ENCODE data around the gene ATP2C1. TPM values are rescaled to one million over a fixed set of nuclear protein-coding genes. Genes with fewer than 3 reads are reported as not detected.

Gene ATP2C1
- total and polyA plus RNA-seq, 2 of the 13 experiments (the other 11 are each of a cell fraction or from before 2014, with no cell fraction given): 32.4 to 37.6 TPM

DNA sequence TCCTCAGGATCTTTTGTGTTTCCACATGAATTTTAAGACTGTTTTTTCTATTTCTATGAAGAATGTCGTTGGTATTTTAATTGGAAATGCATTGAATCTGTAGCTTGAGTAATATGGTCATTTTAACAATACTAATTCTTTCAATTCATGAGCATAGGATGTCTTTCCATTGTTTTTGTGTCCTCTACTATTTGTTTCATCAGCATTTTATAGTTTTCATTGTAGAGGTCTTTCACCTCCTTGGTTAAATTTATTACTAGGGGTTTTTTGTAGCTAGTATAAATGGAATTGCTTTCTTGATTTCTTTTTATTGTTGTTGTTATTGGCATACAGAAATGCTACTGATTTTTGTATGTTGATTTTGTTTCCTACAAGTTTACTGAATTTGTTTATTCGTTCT lies 17.3 kb upstream of the ATP2C1 start:
- POLR2A ChIA-PET: no interaction called here
- BruUV-seq (replicated peaks): no TSS peak

DNA sequence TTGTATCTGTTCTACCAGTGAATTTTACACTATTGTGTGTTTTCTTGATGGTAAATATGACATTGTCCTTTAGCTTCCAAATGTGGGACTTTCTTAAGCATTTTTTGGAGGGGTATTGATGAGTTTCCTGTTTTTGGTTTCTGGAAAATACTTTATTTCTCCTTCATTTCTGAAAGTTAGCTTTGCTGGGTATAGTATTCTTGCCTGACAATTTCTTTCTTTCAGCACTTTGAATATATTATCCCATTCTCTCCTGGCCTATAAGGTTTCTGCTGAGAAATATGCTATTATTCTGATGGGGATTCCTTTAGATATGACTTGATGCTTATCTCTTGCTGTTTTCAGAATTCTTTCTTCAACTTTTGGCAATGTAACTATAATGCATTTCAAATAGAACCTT lies 15.4 kb upstream of the ATP2C1 start:
- Histone ChIP-seq H3K9me3 (ENCODE audit: low read length) (peaks cover 6% of the 10 kb centered on the region), H3K9ac (ENCODE audit: insufficient read depth, low read depth, low read length) (no peak overlapping the region), H3K4me2 (ENCODE audit: low read depth, low read length) (no peak overlapping the region), H3K4me3 (replicated peaks in 1 of 3; ENCODE audit: insufficient read depth in 1 of 3, low read depth in 2 of 3, low read length in 3 of 3) (no peak overlapping the region), H3K79me2 (ENCODE audit: insufficient read depth, low read length) (no peaks in the 10 kb centered on the region), H3K36me3 (replicated peaks in 1 of 2; ENCODE audit: control insufficient read depth in 1 of 2, insufficient read depth in 2 of 2, low read length in 2 of 2) (no peaks in the 10 kb centered on the region), H3K27me3 (ENCODE audit: control insufficient read depth in 1 of 2, insufficient read depth in 2 of 2, low read length in 2 of 2) (no peaks in the 10 kb centered on the region), H3K27ac (ENCODE audit: extremely low read length, insufficient read depth, low read length) (no peak overlapping the region), H4K20me1 (ENCODE audit: insufficient read depth, low read length) (no peaks in the 10 kb centered on the region), H3K4me1 (ENCODE audit: insufficient read depth, low read length) (no peaks in the 10 kb centered on the region), H2AFZ (ENCODE audit: low read length) (no peak overlapping the region)
- FAIRE-seq (no peak), DNase-seq (ENCODE audit: low spot score) (no peak), ATAC-seq (no peak)
- POLR2A ChIA-PET: no interaction called here
- intact Hi-C loops (cut with micrococcal nuclease; ENCODE audit: unreplicated experiment) (no loop called here), in situ Hi-C loops (cut with HindIII; ENCODE audit: extremely low pct_ligation_motif_present, low pct_unique_long_range_greater_than_20kb) (no loop called here)
- CTCF ChIA-PET (ENCODE audit: low intra/inter-chr PET ratio, low total read pairs): no interaction called here
- no TSS peak for BruUV-seq (replicated peaks)
- TF ChIP-seq, protein P1, sequence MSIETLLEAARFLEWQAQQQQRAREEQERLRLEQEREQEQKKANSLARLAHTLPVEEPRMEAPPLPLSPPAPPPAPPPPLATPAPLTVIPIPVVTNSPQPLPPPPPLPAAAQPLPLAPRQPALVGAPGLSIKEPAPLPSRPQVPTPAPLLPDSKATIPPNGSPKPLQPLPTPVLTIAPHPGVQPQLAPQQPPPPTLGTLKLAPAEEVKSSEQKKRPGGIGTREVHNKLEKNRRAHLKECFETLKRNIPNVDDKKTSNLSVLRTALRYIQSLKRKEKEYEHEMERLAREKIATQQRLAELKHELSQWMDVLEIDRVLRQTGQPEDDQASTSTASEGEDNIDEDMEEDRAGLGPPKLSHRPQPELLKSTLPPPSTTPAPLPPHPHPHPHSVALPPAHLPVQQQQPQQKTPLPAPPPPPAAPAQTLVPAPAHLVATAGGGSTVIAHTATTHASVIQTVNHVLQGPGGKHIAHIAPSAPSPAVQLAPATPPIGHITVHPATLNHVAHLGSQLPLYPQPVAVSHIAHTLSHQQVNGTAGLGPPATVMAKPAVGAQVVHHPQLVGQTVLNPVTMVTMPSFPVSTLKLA (IDR thresholded peaks at IDR 0.05): no peak
- no peak for TF ChIP-seq NBN (conservative IDR thresholded peaks at IDR 0.05)
- TF ChIP-seq, protein P2, sequence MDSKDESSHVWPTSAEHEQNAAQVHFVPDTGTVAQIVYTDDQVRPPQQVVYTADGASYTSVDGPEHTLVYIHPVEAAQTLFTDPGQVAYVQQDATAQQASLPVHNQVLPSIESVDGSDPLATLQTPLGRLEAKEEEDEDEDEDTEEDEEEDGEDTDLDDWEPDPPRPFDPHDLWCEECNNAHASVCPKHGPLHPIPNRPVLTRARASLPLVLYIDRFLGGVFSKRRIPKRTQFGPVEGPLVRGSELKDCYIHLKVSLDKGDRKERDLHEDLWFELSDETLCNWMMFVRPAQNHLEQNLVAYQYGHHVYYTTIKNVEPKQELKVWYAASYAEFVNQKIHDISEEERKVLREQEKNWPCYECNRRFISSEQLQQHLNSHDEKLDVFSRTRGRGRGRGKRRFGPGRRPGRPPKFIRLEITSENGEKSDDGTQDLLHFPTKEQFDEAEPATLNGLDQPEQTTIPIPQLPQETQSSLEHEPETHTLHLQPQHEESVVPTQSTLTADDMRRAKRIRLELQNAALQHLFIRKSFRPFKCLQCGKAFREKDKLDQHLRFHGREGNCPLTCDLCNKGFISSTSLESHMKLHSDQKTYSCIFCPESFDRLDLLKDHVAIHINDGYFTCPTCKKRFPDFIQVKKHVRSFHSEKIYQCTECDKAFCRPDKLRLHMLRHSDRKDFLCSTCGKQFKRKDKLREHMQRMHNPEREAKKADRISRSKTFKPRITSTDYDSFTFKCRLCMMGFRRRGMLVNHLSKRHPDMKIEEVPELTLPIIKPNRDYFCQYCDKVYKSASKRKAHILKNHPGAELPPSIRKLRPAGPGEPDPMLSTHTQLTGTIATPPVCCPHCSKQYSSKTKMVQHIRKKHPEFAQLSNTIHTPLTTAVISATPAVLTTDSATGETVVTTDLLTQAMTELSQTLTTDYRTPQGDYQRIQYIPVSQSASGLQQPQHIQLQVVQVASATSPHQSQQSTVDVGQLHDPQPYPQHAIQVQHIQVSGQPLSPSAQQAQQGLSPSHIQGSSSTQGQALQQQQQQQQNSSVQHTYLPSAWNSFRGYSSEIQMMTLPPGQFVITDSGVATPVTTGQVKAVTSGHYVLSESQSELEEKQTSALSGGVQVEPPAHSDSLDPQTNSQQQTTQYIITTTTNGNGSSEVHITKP (CRISPR knock-in tag; IDR thresholded peaks at IDR 0.05; ENCODE audit: low read depth): no peak
- TF ChIP-seq, protein P3, sequence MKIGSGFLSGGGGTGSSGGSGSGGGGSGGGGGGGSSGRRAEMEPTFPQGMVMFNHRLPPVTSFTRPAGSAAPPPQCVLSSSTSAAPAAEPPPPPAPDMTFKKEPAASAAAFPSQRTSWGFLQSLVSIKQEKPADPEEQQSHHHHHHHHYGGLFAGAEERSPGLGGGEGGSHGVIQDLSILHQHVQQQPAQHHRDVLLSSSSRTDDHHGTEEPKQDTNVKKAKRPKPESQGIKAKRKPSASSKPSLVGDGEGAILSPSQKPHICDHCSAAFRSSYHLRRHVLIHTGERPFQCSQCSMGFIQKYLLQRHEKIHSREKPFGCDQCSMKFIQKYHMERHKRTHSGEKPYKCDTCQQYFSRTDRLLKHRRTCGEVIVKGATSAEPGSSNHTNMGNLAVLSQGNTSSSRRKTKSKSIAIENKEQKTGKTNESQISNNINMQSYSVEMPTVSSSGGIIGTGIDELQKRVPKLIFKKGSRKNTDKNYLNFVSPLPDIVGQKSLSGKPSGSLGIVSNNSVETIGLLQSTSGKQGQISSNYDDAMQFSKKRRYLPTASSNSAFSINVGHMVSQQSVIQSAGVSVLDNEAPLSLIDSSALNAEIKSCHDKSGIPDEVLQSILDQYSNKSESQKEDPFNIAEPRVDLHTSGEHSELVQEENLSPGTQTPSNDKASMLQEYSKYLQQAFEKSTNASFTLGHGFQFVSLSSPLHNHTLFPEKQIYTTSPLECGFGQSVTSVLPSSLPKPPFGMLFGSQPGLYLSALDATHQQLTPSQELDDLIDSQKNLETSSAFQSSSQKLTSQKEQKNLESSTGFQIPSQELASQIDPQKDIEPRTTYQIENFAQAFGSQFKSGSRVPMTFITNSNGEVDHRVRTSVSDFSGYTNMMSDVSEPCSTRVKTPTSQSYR (CRISPR knock-in tag; IDR thresholded peaks at IDR 0.05; ENCODE audit: borderline replicate concordance): no peak

More for the DNA sequence above, 17.3 kb upstream of the ATP2C1 start:
- Histone ChIP-seq H3K4me1 (ENCODE audit: insufficient read depth, low read length) (no peaks in the 10 kb centered on the region), H3K4me3 (replicated peaks in 1 of 3; ENCODE audit: insufficient read depth in 1 of 3, low read depth in 2 of 3, low read length in 3 of 3) (no peak overlapping the region), H4K20me1 (ENCODE audit: insufficient read depth, low read length) (no peaks in the 10 kb centered on the region), H3K9ac (ENCODE audit: insufficient read depth, low read depth, low read length) (no peak overlapping the region), H3K36me3 (replicated peaks in 1 of 2; ENCODE audit: control insufficient read depth in 1 of 2, insufficient read depth in 2 of 2, low read length in 2 of 2) (no peaks in the 10 kb centered on the region), H3K9me3 (ENCODE audit: low read length) (peaks cover 6% of the 10 kb centered on the region), H3K27me3 (ENCODE audit: control insufficient read depth in 1 of 2, insufficient read depth in 2 of 2, low read length in 2 of 2) (no peaks in the 10 kb centered on the region), H3K27ac (ENCODE audit: extremely low read length, insufficient read depth, low read length) (no peak overlapping the region), H2AFZ (ENCODE audit: low read length) (no peak overlapping the region), H3K79me2 (ENCODE audit: insufficient read depth, low read length) (no peaks in the 10 kb centered on the region), H3K4me2 (ENCODE audit: low read depth, low read length) (no peak overlapping the region)
- no peak for TF ChIP-seq ZNF782 (CRISPR knock-in tag; IDR thresholded peaks at IDR 0.05; ENCODE audit: borderline replicate concordance)
- peak in 1 of 2 experiments; percentile 37; a peak in 2 of 4 replicates for TF ChIP-seq MAFK (conservative IDR thresholded peaks at IDR 0.05 in 1 of 2, IDR thresholded peaks at IDR 0.05 in 1 of 2; ENCODE audit: low read length in 2 of 2)
- no peak for TF ChIP-seq SNRNP70 (IDR thresholded peaks at IDR 0.05; ENCODE audit: low read depth, low read length)
- TF ChIP-seq, protein P4, sequence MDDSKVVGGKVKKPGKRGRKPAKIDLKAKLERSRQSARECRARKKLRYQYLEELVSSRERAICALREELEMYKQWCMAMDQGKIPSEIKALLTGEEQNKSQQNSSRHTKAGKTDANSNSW (CRISPR knock-in tag; IDR thresholded peaks at IDR 0.05; ENCODE audit: borderline replicate concordance): no peak
- in situ Hi-C loops (cut with HindIII; ENCODE audit: extremely low pct_ligation_motif_present, low pct_unique_long_range_greater_than_20kb): no loop called here
- no peak for DNase-seq (ENCODE audit: low spot score)
- intact Hi-C loops (cut with micrococcal nuclease; ENCODE audit: unreplicated experiment): no loop called here
- WGBS (ENCODE audit: low lambda C conversion rate): 0% methylated on average over 2 of the region's 2 CpGs
- CTCF ChIA-PET (ENCODE audit: low intra/inter-chr PET ratio, low total read pairs): no interaction called here
- FAIRE-seq: no peak
- no peak for ATAC-seq

All from HepG2 (cell line).